HG02973 (cell line): ENCODE data around the gene PTPN13.
"Not testable (repeated sequence)": the region's sequence is repeated elsewhere in the genome, so short reads cannot be mapped to it uniquely, and the experiment has no call there.

Experiments
- ATAC-seq: cut with Tn5 transposase; IDR thresholded peaks from one replicate; pipeline ENCODE4 v1.9.1; 2021; ENCODE audit warnings: moderate library complexity; ENCODE audit not compliant: unreplicated experiment

Gene PTPN13

DNA sequence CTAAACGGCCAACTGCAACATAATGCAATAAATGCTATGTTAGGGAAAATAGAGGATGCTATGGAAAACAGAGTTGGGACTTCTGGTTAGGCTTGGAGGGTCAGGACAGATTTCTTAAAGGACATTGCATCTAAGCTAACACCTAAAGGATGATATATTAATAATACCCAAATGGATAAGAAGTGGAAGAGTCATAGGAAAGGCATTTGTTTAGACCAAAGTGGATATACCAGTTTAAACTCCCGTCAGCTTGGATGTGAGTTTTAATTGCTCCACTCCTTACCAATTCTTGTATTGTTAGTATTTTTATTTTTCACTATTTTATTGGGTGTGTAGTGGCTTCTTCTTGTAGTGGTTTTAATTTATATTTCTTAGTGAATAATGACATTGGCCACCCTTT lies 93.9 kb downstream of the PTPN13 start:
- no peak for ATAC-seq

DNA sequence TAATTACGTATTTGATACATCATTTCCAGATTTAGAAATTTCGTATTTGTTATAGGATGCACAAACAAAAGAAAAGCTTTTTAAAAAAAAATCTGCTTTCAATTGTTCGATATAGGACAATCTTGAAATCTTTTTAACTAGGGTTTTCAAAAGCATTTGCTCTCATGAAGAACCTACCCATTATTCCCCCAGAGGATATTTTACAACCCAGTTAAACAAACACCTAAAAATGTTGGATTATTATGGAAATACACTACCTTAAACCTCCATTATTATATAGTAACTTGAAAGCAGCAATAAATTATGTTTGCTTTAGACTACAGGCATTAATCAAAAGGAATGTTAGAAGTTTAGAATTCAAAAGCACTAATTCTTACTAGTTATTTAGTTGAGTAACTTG lies 110.5 kb downstream of the PTPN13 start:
- ATAC-seq: no peak

DNA sequence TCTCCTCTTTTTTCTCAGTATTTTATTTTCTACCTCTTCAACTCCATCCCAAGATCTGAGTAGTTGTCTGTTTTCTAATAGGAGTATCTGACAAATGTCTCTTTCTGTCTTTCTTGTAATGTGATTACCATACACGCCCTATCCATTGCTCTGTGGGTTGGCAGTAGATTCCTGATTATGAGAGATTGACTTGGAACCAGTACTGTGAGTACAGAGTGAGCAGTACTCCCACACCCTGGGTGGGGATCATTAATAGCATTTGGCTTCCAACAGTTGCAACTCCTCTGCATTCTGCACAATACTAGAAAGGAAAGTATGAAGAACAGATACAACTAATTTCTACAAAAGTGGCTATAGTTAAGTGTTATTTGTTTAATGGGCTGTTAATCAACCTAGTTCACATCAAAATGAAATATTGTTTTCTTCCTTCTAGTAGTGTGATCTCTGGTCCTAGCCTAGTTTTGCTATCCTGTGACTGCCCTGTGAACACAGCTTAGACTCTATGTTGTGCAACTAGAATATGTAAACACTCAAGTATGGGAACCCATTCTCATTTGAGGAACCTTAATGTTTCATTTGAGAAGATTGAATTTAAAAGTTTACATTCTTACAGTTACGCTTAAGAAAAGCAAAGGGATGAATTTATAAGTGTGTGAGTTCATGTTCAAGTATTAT lies 112.9 kb downstream of the PTPN13 start:
- no peak for ATAC-seq

DNA sequence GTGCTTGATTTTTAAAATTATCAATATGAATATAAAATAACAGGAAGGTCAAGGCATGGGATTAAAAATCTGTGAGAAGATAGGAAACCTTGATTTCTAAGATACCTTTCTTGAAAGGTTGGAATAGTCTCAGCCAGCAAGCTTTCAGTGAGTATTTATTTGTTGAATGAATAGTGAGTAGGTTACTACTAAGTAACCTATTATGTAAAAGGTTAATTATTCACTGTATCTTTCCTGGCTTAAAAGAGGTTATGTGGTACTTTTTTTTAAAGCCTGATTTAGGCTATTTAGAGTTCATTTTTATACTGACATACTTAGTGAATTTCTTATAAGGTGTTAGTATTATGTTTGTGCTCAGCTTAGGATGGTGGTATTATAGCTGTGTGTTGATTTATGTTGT lies 123.5 kb downstream of the PTPN13 start:
- no peak for ATAC-seq

DNA sequence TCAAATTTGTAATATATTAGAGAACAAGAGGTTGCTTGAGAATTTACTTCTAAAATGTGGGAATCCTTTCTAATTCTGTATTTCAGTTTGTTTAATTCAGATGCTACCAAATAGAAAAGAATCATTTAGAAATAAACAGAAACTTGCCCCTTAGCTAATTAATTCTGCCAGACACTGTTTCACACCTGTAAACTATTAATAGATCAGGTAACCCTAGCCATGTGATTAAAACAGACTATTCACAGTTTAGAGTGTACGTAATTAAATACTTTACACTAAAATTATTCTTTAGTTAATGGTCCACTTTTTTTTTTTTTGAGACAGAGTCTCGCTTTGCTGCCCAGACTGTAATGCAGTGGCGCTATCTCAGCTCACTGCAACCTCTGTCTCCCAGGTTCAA lies 124.0 kb downstream of the PTPN13 start:
- ATAC-seq: no peak

DNA sequence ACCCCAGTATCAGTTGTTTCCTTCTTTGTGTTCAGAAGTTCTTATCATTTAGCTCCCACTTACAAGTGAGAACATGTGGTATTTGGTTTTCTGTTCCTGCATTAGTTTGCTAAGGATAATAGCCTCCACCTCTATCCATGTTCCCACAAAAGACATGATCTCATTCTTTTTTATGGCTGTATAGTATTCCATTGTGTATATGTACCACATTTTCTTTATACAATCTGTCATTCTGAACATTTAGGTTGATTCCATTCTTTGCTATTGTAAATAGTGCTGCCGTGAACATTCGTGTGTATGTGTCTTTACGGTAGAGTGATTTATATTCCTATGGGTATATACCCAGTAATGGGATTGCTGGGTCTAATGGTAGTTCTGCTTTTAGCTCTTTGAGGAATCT lies 125.0 kb downstream of the PTPN13 start:
- ATAC-seq: not testable (repeated sequence)

DNA sequence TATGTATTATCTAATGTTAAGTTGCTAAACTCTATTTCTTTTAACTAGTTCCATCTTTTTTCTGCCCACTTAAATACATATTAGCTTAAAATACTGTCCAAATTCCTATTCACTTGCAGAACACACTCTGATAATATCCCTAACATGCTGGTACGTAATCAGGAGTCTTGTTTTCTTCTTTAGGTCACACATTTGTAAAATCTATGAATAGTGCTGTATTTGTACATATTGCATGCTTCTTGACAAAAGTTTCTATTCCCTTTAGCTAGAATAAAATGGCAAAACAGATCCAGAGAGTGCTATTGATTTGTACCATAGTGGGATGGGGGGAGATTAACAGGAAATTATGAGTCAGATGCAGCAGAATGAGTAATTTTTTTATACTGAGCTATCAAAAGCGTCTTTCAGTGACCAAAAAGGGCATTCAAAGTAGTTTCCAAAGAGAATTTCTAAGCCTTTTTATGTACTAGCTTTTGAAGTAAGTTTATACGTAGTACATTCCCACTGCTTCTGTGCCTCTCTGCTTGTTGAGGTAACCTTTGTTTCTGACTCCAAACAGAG lies 126.5 kb downstream of the PTPN13 start:
- ATAC-seq: no peak

DNA sequence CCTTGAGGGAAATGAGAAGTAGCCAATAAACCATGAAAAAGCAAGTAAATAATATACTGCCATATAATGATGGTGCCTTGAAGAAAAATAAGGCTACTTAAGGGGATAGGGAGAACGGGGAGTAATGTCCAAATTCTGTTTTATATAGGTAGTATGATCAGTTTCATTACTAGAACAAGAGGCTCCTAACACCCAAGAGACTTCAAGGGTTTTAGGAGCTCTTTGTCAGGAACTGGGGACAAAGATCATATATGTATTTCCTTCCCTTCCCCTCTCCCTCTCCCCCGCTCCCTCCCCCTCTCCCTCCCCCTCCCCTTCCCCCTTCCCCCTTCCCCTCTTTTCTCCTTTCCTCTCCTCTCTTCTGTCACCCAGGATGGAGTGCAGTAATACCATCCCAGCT lies 127.3 kb downstream of the PTPN13 start:
- ATAC-seq: no peak

DNA sequence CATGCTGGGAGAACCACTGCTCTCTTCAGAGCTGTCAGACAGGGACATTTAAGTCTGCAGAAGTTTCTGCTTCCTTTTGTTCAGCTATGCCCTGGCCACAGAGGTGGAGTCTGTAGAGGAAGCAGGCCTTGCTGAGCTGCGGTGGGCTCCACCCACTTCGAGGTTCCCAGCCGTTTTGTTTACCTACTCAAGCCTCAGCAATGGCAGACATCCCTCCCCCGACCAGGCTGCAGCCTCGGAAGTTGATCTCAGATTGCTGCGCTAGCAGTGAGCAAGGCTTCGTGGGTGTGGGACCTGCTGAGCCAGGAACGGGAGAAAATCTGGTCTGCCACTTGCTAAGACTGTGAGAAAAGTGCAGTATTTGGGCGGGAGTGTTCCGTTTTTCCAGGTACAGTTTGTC lies 136.2 kb downstream of the PTPN13 start:
- no peak for ATAC-seq

DNA sequence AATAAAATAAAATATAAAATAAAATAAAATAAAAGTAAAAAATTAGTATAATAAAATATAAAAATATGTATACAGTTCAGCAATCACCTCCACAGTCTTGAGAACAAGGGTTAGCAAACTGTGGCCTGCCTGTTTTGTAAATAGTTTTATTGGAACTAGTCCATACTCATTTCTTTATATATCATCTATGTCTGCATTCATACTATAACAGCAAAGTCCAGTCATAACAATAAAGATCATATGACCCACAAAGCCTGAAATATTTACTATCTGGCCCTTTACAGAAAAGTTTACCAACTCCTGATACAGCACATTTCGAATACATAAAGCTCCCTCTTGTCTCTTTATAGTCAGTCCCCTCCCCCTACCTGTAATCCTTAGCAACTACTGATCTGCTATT lies 143.1 kb downstream of the PTPN13 start:
- no peak for ATAC-seq

DNA sequence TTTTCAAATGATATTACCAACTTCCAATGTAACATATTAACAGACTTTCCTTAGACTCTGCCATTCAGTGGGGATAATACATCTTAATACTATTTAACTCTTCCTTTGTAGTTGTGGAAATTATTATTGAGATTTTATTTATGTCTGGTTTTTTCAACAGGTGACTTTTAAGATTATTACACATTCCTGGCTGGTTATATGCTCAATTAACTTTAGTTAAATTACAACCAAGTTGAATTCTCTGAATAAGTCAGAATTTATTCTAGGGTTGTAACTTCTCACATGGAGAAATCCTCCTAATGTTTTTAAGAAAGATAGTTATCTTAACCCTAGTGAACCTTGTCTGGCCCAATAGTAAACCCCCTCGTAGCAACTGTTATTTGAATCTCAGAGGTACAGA lies 147.7 kb downstream of the PTPN13 start:
- ATAC-seq: no peak

DNA sequence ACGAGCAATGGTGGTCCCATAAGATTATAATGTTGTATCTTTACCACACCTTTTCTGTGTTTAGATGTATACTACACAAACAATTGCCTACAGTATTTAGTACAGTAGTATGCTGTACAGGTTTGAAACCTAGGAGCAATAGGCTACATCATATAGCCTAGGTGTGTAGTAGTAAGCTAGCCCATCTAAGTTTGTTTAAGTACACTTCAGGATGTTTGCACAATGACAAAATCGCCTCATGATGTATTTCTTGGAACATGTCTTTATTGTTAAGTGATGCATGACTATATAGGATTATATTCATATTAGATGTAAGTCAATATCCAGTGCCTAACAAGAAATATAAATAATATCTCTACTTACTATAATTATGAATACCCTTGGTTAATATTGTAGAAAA lies 150.5 kb downstream of the PTPN13 start:
- ATAC-seq: no peak

DNA sequence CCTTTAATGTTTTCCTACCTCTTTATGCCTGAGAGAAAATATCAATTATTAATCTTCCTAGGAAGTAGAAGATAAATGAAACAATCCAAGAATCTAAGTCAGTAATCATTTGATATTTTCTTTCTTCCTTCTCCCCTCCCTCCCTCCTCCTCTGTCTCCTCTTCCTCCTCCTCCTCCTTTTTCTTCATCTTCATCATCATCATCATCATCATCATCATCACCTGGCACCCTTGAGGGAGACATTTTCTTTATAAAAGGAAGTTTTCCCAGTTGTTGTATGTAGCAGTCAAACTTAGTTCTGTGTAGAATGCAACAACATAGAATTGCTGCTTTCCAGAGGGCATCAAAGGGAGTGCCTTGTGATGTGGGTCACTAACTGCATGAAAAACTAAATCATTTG lies 155.0 kb downstream of the PTPN13 start:
- no peak for ATAC-seq

DNA sequence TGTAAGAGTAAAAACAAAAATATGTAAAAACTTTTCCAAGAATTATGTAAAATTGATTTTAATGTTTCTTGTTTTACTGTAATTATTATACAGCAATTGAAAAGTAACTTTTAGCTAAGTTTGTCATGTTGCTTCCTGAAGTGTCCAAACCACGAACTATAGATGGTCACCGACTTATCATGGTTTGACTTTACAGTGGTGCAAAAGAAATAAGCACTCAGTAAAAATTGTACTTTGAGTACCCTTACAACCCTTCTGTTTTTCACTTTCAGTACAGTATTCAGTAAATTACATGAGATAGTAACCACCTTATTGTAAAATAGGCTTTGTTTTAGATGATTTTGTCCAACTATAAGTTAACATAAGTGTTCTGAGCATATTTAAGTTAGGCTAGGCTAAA lies 161.3 kb downstream of the PTPN13 start:
- no peak for ATAC-seq

DNA sequence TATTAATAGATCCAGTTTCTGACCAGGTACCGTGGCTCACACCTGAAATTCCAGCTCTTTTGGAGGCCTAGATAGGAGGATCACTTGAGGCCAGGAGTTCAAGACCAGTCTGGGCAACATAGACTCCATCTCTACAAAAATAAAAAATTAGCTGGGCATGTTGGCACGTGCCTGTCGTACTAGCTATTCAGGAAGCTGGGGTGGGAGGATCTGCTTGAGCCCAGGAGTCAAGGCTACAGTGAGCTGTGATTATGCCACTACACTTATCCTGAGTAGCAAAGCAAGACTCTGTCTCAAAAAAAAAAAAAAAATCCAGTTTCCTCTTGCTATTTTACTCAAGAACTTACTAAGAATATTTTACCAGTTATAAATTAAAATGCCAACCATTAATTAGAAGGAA lies 163.4 kb downstream of the PTPN13 start:
- ATAC-seq: no peak

DNA sequence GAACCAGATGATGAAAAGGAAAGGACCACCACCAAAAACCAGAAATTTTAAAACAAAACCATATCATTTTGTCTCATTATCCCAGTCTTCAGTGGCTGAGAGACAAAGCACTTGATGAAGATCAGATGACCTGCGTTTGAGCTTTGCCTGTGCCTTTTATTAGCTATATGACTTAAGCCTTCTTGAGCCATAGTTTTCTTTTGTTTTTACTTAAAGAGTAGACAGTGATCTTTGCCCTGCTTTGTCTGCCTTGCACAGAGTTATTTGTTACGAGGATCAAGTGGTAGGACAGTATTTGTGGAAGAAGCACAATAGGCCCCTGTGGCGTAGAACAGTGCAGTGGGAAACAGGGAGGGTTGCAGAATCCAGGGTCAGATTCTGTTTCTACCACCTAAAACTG lies 165.2 kb downstream of the PTPN13 start:
- ATAC-seq: no peak

DNA sequence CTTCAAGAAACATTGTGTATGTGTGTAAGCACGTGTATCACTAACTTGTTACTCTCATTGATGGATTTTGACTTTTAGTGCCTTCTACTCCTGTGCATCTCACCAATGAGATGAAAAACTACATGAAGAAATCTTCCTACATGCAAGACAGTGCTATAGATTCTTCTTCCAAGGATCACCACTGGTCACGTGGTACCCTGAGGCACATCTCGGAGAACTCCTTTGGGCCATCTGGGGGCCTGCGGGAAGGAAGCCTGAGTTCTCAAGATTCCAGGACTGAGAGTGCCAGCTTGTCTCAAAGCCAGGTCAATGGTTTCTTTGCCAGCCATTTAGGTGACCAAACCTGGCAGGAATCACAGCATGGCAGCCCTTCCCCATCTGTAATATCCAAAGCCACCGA lies 168.5 kb downstream of the PTPN13 start:
- no peak for ATAC-seq

DNA sequence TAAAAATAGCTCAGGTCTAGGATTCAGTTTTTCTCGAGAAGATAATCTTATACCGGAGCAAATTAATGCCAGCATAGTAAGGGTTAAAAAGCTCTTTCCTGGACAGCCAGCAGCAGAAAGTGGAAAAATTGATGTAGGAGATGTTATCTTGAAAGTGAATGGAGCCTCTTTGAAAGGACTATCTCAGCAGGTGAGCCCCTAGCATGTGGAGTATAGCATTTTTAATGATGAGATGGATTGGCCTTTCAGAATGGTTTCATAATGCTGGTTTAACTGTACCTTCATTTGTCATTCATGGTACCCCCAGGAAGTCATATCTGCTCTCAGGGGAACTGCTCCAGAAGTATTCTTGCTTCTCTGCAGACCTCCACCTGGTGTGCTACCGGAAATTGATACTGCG lies 175.7 kb downstream of the PTPN13 start:
- no peak for ATAC-seq

DNA sequence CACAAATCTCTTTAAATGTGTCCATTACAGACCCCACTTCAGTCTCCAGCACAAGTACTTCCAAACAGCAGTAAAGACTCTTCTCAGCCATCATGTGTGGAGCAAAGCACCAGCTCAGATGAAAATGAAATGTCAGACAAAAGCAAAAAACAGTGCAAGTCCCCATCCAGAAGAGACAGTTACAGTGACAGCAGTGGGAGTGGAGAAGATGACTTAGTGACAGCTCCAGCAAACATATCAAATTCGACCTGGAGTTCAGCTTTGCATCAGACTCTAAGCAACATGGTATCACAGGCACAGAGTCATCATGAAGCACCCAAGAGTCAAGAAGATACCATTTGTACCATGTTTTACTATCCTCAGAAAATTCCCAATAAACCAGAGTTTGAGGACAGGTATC lies 177.0 kb downstream of the PTPN13 start:
- ATAC-seq: no peak

DNA sequence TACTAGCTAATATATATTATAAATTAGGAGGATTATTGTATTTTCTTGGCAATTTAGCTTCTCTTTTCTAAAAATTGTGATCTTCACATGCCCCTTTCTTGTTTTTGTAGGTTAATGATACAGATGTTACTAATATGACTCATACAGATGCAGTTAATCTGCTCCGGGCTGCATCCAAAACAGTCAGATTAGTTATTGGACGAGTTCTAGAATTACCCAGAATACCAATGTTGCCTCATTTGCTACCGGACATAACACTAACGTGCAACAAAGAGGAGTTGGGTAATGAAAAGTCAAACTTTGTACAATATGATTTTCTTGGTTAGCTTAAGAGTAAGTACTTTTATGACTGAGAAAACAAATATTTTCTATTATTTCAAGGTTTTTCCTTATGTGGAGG lies 180.9 kb downstream of the PTPN13 start:
- no peak for ATAC-seq

DNA sequence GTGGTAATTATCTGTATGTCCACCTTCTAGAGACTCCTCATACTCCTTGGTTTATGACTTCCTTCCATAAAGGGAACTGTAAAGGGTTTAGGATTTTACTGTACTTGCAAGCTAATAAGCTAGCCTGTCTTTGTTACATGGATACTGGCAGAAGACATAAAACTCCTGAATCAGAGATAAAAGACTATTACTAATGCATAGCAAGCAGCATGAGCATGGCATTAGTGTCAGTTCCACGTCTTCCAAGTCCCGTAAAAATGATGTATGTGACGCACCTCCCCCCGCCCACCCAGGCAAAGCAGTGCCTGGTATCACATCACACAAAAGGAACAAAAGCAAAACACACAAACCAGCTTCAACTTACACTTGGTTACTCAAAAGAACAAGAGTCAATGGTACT lies 184.1 kb downstream of the PTPN13 start:
- ATAC-seq: no peak

DNA sequence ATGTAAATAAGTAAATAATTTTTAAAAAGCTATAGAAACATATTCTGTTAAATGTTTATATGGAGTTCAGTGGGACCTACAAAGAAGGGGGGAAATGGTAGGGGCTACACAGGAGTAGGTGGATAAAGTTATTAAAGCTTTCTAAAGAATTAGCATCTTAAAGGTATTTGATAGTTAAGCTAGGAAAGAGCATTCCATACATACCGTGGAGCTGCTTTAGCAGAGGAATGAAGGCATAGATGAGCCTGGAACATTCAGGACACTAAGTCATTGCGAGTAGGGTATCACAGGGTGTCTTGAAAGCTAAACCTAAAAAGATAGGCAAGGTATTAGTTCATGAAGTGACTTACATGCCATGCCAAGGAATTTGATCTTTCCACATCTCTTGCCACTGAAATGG lies 194.7 kb downstream of the PTPN13 start:
- ATAC-seq: no peak

DNA sequence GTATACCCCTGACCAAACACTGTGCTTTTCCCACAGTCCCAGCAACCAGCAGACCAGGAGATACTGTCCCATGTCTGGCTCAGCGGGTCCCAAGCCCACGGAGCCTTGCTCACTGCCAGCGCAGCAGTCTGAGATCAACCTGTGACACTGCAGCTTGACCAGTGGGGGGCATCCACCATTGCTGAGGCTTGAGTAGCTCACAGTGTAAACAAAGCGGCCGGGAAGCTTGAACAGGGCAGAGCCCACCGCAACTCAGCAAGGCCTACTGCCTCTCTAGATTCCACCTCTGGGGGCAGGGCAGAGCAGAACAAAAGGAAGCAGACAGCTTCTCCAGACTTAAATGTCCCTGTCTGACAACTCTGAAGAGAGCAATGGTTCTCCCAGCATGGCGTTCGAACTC lies 197.0 kb downstream of the PTPN13 start:
- ATAC-seq: no peak
